ENCODE results near the gene DLGAP1.

Gene DLGAP1

DNA sequence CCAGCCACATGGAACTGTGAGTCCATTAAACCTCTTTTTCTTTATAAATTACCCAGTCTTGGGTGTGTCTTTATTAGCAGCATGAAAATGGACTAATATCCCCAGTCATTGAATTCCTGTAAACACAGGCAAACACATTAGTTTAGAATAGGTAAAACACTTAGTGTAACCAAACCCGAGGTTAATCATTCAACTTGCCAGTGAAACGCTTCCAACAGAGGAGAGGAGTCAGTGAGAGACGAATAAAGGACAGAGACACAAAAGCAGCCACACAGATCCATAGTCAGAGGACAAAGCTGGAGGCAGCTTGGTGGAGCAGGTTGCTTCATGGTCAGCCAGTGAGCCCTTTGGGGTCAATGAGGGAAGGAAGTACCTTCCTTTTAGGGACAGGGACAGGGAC, 657.1 kb downstream of the DLGAP1 start:
- DNase-seq = no peak

DNA sequence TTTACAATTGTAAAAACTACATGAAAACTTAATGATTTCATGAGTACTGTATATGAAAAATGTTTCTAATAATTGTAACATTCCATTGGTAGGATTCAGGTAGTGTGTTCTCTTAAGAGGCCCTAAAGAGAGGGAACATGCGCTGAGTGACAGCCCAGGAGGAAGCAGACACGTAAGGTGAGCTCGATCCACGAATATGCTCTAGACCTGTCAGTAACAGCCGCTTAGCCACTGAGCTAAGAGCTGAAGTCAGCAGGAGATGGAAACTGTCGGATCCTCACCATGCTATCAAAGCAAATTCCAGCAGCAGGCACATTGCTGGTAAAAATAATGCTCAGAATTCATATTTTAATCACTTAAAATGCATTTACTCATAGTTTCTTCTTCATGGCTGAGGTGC, 658.7 kb downstream of the DLGAP1 start:
- no peak for DNase-seq

DNA sequence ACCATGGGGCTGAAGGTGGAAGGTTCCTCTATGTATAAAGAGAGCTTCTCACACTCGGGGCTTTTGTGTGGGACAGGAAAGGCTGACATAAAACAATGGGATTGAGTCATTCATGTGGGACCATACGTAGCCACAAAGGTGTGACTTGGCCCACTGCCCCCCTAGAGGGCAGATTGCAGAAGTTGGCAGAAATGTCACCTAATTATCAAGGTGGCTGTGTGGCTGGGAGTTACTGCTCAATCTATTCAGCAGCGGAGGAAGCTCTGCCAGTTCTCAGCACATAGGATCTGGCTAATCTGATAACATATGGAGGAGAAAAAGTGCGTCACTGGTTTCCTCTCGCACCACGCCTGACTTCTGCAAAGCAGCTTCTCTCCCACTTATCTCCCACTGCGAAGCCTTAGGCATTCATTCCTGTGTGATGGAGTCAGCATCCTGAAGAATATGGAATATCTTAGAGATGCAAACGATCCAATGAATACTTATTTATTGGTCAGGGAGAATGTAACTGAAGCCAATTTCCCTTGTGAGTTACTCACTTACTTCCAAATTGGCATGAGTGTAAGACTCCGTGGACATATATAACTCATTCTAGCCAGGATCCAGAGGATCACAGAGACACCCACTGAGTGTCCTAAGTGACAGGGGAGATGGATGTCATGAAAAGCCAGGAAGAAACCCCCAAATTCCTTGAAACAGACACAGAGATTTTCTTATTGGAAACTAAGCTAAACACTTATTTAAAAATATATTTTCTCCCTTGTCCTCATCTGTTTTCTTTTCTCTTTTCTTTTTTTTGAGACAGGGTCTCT, 660.4 kb downstream of the DLGAP1 start:
- DNase-seq = peak; percentile 74

DNA sequence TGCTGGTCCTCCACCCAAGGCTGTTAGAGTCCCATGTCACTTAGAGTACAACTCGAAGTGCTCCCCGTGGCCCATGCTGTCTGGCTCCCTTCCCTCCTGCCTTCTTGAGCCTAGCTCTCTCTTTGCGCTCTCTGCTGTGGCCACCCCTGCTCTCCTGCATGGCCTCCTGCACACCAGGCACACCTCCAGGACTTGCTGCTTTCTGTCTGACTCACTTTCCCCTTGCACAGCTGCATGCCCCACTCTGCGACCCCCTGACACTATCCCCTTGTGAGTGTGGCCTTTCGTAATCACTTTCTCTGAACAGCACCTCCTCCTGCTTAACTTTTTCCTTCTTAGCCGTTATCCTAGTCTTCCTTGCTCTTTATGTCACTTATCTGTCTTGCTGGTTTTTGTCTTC, 661.6 kb downstream of the DLGAP1 start:
- no peak for DNase-seq

DNA sequence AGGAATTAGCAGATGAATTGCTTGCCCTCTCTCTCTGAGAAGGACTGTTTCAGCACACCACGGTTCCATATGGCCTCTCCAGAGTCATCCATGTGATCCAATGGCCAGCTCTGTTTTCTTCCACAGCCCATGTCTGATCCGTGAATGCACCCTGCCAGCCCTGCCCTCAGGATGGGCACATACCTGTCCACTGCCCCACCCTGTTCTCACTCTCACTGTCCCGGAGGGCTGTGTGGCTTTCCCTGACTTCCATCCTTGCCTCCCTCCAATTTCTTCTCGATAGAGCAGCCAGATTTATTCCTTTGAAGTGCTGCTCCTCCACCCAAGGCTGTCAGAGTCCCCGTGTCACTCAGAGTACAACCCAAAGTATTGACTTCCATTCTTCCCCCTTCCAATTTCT, 662.0 kb downstream of the DLGAP1 start:
- DNase-seq = no peak

DNA sequence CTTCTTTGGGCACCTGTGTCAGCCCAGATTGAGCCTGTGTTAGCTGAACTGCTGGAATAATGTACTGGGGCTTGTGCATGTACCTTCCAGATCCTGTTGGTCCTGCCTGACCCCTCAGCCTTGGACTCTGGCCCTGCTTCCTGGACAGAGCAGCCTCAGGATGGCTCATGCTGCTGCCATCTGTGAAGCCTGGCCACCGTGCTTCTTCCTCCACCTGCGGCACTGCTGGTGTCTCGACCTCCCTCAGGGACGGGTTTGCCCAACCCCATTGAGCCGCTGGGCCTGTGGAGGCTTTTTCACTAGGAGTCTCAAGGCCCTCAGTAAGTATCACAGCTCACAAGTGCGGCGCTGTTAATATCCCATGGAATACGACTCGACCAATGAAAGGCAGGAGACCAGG, 662.4 kb downstream of the DLGAP1 start:
- DNase-seq = no peak

DNA sequence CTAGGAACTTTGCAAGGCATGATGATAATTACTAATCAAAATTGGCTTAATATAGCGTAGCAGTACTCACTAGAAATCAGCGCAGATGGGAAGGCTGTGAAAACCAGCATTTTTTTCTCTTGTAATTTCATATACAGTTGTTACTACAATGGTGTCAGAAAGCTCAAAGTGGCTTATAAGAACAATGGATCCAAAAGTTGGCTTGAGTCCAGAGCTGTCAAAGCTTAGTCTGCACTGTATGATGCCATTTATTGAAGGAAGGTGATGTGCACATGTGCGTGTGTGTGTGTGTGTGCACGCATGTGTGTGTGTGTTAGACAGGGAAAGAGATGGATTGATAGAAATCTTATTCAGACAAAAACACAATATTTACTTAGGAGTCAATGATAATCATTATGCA, 663.9 kb downstream of the DLGAP1 start:
- DNase-seq = no peak

DNA sequence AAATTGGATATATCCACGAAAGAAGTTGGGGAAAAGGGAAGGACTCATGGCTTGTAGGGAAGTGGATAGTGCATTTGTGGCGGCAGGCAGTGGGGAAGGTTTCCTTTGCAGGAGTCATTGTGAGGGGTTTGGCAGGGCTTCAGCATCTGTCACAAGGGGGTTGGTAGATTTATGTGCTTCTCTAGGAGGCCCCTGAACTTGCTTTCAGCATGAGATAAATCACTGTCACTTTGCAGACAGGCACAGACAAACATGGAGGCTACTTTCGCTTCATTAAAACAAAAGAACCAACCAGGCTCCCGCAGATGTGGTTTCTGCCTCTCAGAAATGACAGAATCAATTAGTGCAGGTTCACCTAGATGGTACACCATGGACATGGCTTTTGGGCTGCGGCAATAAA, 664.4 kb downstream of the DLGAP1 start:
- DNase-seq = no peak

DNA sequence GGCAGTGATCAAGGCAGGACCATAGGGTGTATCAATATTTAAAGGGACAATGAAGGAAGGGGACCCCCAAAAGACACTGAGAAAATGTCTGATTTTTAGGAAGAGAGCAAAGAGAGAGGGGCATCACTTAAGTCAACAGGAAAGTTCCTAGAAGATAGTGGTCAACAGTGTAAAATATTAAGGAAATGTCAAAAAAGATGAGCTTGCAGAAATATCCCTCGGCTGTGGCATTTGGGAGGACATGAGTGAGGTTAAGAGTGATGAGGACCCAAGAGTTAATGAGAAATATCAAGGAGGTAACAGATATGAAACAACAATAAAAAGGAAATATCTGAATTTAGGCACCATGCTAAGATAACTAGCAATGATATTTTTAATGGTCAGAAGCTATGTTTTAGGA, 665.6 kb downstream of the DLGAP1 start:
- DNase-seq = no peak

DNA sequence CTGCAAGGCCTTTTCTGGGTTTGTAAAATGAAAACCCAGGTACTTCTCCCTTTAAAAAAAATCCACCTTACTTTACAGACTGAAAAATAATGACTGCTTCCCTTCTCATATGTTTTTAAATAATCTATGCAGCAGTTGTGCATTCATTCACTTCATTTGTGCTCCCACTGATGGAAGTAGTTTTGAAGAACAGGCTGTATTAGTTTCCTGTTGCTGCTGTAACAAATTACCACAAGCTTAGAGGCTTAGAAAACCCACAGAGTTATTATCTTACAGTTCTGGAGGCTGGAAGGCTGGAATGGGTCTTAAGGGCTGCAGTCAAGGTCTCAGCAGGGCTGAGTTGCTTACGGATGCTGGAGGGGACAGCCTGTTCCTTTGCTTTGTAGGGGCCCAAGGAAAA, 670.2 kb downstream of the DLGAP1 start:
- no peak for DNase-seq

DNA sequence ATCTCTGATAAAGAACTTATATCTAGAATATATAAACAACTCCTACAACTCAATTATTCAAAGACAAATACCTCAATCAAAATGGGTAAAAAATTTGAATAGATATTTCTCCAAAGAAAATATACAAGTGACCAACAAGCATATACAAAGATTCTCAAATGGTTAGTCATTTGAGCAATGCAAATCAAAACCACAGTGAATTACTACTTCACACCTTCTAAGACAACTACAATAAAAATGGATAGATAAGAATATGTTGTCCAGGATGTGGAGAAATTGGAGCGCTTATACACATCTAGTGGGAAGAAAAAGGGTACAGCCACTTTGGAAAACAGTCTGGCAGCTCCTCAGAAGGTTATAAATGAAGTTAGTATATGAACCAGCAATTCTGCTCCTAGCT, 672.2 kb downstream of the DLGAP1 start:
- no peak for DNase-seq

DNA sequence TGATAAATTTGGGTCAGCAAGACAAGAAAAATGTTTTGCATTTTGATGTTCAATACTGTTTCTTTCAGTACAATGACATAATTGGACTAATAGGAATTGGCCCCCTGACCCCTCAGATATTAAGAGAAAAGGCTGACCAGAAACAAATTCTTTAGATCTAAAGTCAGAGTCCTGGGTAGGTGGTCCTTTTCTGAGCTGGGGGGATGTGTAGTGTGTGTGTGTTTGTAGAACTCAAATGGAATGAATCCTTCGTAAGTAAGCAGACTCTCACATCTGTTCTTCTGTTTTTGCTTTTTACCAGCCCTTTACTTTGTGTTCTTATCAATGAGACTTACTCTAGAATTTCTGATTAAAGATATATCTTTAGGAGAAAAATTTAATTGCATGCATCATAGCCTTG, 677.4 kb downstream of the DLGAP1 start:
- DNase-seq = no peak

DNA sequence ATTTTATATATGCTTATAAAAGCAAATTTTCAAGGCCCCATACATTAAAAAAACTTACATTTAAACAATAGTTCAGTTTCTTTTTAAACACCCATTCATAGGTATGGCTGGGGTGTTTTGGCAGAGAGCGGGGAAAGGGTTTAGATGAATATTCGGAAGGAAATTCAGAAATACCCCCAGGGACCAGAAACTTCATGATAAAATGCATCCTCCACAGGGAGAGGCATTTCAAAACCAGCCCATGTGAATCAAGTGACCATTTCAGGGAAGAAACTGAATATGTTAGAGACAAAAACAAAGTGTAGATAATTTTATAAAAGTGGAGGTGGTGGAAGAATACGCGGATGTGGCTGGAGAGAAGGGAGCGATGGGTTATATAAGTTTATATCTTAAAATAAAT, 678.0 kb downstream of the DLGAP1 start:
- DNase-seq = no peak

DNA sequence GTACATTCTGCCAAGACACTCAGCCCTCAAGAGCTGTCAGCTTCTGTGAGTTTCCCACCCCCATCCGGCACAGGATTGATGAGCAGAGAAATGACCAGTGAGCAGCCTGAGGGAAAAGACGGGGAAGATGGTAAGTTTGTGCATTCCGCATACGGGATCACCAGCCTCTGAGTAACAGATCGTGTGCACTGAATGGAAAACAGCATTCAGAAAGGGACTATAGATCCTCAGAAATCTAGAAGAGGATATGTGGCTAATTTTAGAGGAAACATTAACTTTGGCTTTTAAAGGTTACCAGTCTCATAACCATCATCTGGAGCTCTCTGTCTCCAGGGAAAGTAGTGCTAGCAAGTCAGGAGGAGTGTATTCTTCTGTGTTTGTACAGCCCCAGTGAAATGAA, 679.1 kb downstream of the DLGAP1 start:
- no peak for DNase-seq

DNA sequence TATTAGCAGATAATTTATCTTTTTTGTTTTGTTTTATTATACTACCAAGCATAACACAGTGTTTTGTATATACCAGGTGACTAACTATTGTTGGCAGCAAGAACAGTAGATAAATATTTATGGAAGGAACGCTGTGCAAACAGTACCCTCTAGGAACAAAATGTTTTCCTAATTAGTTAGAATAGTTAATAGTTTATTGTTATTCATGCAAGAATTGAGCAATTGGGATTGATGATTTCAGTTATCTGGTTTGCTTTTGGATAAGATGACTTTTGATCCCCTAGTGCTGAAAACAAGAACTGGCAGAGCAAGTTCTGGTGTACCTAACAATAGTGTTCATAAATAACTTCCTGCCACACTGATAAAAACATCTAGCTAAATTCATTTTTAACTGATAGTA, 681.8 kb downstream of the DLGAP1 start:
- DNase-seq = no peak

DNA sequence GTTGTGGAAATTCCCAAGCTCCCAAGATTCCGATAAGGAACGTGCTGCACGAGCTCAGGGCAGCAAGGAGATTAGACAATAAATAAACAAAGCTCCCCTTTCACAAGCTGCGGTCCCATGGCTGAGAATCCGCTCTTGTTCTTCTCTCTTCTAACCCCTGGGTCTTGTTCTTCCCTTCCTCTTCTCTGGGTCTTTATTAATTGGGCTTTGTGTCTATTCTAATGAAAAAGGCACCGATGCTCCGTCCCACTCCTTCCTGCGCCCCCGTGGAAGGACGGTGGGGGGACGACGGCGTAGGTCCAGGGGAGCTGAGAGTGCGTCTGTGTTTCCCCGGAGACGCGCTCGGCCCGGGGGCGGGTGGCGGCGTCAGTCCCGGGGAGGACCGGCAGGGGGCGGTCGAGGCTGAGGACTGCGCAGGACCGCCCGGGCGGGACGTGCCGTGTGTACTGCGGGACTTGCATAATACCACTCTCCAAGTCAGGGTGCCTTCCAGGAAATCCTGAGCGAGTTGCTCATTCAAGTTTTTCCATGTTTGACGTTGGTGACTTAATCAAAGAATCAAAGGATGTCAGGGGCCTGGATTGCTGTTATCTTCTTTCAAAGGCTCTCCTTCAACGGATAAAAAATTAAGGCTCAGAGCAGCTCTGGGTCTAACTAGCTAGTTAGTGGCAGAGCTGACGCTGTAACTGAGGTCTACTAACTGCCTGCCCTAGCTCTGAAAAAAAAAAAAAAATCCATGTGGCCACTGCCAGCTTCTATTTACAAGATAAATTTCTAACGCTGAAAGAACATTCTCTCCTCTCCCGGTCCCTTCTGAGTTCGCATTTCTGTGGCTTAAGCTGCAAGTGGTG, 683.8 kb downstream of the DLGAP1 start:
- DNase-seq = peak; percentile 92

DNA sequence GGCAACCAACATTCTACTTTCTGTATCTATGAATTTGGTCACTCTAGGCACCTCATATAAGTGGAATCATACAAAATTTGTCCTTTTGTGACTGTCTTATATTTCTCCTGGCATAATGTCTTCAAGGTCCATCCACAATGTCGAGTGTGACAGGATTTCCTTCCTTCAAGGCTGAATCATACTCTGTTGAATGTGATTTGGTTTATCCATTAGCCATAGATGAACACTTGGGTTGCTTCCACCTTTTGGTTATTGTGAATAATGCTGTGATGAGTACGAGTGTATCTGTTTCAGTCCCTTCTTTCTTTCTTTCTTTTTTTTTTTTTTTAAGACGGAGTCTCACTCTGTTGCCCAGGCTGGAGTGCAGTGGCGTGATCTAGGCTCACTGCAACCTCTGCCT, 693.8 kb downstream of the DLGAP1 start:
- no peak for DNase-seq

DNA sequence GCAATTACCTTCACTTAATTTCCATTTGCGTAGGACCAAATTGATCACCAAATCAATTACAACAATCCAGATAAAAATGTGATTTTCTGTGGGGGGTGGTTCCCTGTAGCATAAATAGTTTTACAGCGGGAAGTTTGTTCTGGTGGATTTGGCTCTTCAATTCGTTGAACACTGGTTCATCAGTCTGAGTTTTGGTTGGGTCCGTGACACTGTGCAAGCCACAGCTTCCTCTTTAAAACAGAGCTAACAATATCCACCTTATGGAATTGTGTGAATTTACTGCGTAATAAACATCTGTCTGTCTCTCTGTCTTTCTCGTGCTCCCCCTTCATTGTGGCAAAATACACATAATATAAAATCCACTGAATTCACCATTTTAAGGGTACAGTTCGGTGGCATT, 694.4 kb downstream of the DLGAP1 start:
- DNase-seq = no peak

DNA sequence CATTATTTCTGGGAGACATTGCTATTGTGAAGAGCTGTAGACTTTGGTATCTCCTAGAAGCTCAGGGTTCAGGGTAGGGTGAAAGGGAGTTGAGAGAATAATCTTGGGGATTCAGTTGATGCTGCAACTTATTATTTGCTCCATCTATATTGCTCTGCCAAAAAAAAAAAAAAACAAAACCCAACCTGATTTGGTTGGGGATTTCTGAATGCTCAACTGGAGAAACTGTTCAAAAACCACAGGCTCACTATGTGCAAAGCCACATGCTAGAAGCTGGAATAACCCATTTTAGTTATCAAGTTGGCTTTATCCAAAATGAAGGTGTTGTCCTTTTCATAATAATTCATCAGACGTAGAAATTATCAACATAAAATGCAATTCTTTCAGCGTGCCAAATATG, 696.0 kb downstream of the DLGAP1 start:
- no peak for DNase-seq

DNA sequence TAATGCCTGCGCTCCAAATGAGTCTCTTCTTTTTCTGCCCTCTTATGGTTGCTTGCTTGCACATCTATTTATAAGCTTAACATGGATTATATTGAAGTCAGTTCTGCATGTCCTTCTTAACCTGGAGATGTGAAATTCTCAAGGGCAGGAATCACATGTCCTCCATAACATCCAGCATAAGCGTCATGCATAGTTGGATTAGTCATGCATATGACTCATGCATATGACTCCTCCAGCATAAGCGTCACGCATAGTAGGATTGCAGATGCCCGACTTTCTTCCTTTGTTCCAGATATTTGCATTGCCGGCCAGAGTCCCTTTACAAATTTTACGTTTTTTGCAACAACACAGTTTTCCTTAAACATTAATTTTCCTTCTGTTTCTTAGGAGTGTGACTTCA, 696.6 kb downstream of the DLGAP1 start:
- DNase-seq = no peak

DNA sequence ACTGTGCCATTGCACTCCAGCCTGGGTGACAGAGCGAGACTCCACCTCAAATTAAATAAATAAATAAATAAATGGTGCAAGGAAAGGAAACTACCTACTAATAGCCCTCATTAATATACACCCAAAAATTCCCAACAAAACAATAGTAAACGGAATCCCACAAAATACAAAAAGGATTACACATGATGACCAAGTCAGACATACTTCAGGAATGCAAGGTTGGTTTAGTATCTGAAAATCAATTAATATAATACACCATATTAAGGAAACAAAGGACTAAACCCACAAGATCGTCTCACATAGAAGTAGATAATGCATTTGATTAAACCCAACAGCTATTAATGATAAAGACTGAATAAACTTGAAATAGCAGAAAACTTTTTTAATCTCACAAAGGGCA, 697.7 kb downstream of the DLGAP1 start:
- no peak for DNase-seq

DNA sequence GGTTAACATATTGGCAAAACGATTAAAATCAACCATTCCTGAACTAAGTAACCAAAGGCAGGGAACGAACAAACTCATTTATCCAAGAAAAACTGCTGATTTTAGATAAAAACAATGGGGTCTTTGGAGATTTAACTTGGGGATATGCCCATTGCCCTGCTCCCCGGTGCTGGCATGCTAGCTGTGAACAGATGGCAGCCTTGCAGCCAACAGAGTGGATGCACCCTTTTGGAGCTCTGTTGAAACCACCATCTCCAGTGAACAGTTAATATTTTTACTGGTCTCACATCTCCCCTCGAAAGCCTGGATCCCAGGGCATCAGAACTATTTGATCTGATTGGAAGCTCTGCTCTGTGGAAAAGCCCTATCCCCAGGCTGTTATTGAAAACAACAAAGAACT, 702.0 kb downstream of the DLGAP1 start:
- no peak for DNase-seq

DNA sequence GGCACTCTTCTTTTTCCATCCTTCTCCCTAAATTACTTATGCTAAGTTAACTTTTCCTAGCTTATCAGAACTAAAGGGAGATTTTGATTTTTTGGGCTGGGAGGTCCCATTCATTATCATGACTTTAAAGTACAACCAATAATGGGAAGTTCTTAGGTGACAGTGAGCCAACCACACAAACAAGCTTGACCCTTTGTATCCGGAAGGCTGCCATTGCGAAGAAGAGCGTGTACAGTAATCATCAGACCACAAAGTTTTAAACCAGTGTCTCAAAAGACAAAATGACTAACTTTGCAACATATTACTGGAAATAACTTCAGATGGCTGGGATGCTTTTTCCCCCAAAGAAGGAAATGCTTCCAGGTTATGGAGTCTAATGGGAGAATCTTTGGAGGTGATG, 707.0 kb downstream of the DLGAP1 start:
- DNase-seq = no peak

DNA sequence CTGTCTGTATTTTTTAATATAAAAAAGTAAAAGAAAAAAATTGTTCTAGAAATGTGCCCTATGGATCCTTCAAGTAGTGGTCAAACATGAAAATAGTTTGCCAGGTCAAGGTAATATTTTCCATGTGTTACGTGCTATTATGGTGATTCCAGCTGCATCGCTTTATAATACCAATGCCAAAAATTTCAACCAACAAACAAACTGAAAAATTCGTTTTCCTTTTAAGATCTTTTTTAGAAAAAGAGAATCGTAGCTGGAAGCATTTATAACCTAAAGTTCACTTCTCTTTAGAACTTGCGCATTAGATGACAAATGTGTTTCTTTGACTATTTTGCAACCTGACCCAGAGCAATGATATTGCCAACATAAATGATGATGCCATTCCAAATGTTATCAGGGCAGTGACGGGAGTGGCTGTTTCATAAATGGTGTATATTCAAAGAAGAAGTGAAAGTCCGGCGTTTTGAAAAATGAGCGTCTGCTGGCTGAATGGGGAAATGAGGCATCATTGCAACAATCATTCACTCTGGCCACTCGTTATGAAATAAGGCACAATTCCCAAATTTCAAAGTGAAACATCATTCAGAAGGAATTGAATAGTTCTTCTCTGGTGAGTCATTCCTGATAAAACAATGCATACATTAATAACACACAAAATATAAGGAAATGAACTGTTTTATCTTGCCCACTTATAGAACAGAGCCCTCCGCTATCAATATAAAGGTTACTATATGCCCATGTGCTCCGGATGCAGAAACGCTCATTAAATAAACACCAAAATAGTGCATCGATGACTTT, 707.7 kb downstream of the DLGAP1 start:
- no peak for DNase-seq

All from islet precursor cell (in vitro differentiated cells).